Endothelial cell (in vitro differentiated cells): Measurements from ENCODE around the gene MAP3K7CL. TPM values are rescaled to one million over a fixed set of nuclear protein-coding genes. Genes with fewer than 3 reads are reported as not detected.

ENCODE experiments used
- DNase-seq: peaks from one replicate; pipeline ENCODE4 v3.0.0; 2021; ENCODE audit warnings: low spot score
- H3K27ac Mint-ChIP-seq: one replicate; pipeline ENCODE4 v1.8.0; 2021; ENCODE audit warnings: mixed read lengths, inconsistent platforms; ENCODE audit not compliant: unreplicated experiment
- H3K27me3 Mint-ChIP-seq: one replicate; pipeline ENCODE4 v1.8.0; 2021; ENCODE audit warnings: mild to moderate bottlenecking, moderate library complexity, mixed read lengths, inconsistent platforms; ENCODE audit not compliant: unreplicated experiment
- H3K36me3 Mint-ChIP-seq: one replicate; pipeline ENCODE4 v1.8.0; 2021; ENCODE audit warnings: mild to moderate bottlenecking, low read depth, mixed read lengths, inconsistent platforms; ENCODE audit not compliant: unreplicated experiment
- H3K4me1 Mint-ChIP-seq: one replicate; pipeline ENCODE4 v1.8.0; 2021; ENCODE audit warnings: mild to moderate bottlenecking, mixed read lengths, inconsistent platforms; ENCODE audit not compliant: unreplicated experiment
- H3K4me3 Mint-ChIP-seq: one replicate; pipeline ENCODE4 v1.8.0; 2021; ENCODE audit warnings: mild to moderate bottlenecking, mixed read lengths, inconsistent platforms; ENCODE audit not compliant: unreplicated experiment
- H3K9me3 Mint-ChIP-seq: one replicate; pipeline ENCODE4 v1.8.0; 2021; ENCODE audit warnings: mixed read lengths, inconsistent platforms; ENCODE audit not compliant: unreplicated experiment
- total RNA-seq: library from RNA; stranded (reverse); fragmentation: NEBNext Ultra II Directional; extraction: Animal tissue kit (Norgen Biotek cat#: 25700); gene quantifications from one replicate; pipeline ENCODE4 v1.2.1, GENCODE V29; 2021; ENCODE audit not compliant: unreplicated experiment
- TF ChIP-seq, protein P1 (sequence below): fragments of 200-600 bp; sonication (generic); IDR thresholded peaks from one replicate; pipeline ENCODE4 v1.5.0; 2021; ENCODE audit warnings: antibody characterized with exemption; ENCODE audit not compliant: unreplicated experiment

MAP3K7CL gene
- total RNA-seq, 1 donor from 2014 or later, result 1.0 TPM

DNA sequence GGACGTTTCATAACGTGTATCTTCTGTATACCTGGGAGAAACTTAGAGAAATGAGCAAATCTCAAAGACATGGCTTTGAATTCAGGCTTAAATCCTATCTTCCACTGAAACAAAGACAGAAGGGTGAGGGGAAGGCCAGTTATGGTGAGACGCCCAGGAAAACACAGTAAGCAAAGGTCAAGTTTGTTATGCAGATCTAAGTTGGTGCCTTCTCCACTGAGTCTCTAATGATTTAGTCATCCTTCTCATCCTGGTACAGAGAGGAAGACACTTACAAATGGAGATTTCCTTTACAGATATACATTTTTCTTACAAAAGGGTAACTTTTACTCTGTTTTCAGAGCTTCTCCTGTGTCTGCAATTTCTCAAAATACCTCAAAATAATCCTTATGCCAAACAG, 64.4 kb downstream of the MAP3K7CL start:
- Mint-ChIP-seq H3K36me3 (peaks cover 5% of the 10 kb centered on the region), H3K4me3 (no peak overlapping the region), H3K4me1 (peaks cover 3% of the 10 kb centered on the region), H3K27ac (no peak overlapping the region), H3K9me3 (no peaks in the 10 kb centered on the region), H3K27me3 (peaks cover 1% of the 10 kb centered on the region)
- TF ChIP-seq, protein P1, sequence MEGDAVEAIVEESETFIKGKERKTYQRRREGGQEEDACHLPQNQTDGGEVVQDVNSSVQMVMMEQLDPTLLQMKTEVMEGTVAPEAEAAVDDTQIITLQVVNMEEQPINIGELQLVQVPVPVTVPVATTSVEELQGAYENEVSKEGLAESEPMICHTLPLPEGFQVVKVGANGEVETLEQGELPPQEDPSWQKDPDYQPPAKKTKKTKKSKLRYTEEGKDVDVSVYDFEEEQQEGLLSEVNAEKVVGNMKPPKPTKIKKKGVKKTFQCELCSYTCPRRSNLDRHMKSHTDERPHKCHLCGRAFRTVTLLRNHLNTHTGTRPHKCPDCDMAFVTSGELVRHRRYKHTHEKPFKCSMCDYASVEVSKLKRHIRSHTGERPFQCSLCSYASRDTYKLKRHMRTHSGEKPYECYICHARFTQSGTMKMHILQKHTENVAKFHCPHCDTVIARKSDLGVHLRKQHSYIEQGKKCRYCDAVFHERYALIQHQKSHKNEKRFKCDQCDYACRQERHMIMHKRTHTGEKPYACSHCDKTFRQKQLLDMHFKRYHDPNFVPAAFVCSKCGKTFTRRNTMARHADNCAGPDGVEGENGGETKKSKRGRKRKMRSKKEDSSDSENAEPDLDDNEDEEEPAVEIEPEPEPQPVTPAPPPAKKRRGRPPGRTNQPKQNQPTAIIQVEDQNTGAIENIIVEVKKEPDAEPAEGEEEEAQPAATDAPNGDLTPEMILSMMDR, result no peak
- DNase-seq, result no peak

DNA sequence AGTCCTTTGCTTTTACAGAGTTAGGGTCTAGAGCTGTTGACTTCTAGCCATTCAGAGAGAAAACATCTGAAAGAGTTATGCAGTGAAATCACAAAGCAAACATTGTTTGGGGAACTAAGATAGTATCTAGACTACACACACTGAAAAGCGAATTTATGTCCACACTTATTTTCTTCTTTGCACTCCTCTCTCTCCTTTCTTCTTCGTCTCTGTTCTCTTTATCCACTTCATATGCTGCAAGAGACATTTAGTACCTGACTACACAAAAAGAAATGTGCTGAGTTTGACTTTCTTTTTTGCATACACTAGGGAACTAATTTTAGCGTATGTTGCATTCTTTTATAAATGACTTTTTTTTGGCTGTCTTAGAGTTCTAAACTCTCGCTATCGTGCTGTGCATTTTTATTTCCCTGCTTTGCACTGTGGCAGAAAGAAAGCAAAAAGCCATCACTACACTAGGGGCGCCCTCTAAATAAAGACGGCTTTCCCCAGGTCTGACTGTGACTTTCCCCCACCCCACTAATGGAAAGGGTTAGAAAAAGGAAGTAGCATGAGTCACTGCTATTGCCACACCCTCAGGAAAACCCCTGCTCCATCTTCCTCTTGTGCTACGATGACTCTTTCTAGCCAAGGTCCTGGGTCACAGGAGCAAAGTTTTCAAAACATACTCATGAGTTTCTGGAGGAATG, 65.7 kb downstream of the MAP3K7CL start:
- no peak overlapping the region for H3K4me3 Mint-ChIP-seq
- H3K4me1 Mint-ChIP-seq, result peaks cover 3% of the 10 kb centered on the region
- H3K36me3 Mint-ChIP-seq, result peaks cover 5% of the 10 kb centered on the region
- TF ChIP-seq, protein P1, result no peak
- H3K9me3 Mint-ChIP-seq, result no peaks in the 10 kb centered on the region
- H3K27ac Mint-ChIP-seq, result no peak overlapping the region
- DNase-seq, result no peak
- H3K27me3 Mint-ChIP-seq, result no peaks in the 10 kb centered on the region

DNA sequence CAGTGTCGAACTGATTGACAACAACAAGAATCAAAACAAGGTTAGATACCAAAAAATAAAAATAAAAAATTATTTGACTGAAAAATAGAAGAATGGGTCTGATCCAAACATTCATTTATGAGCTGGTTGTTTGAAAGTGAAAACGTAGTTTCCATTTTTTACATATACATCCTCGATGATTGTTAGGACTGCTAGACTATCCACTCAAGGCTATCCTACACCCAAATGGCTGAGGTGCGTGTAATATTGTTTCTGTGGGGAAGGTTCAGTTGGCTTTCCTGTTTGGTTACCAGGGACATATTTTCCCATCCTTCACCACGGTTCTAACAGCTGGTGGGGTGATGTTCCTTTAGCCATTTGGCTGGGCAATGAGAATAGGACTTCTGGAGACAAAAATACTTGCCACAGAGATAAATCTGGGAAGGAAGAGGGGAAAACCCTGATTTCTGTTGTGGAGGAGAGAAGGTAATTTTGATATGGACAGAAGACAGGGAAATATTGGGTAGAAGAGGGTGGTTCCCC, 66.3 kb downstream of the MAP3K7CL start:
- H3K4me3 Mint-ChIP-seq, result no peak overlapping the region
- no peaks in the 10 kb centered on the region for H3K9me3 Mint-ChIP-seq
- no peak overlapping the region for H3K27ac Mint-ChIP-seq

DNA sequence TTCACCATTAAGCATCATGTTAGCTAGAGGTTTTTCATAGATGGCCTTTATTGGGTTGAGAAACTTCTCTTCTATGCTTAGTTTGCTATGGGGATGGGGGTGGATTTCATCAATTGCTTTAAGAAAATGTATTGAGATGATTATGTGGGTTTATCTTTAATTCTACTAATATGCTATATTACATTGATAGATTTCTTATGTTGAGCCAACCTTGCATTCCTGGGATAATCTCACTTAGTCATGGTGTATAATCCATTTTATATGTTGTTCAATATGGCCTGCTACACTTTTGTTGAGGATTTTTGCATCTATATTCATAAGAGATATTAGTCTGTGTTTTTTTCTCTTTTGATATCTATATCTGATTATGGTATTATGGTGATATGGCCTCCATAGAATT, 70.7 kb downstream of the MAP3K7CL start:
- DNase-seq, result no peak
- H3K4me1 Mint-ChIP-seq, result no peaks in the 10 kb centered on the region
- H3K36me3 Mint-ChIP-seq, result peaks cover 5% of the 10 kb centered on the region
- TF ChIP-seq, protein P1, result no peak
- no peaks in the 10 kb centered on the region for H3K9me3 Mint-ChIP-seq
- H3K4me3 Mint-ChIP-seq, result no peak overlapping the region
- no peak overlapping the region for H3K27ac Mint-ChIP-seq
- H3K27me3 Mint-ChIP-seq, result no peaks in the 10 kb centered on the region

More for the DNA sequence above, 66.3 kb downstream of the MAP3K7CL start:
- DNase-seq, result no peak
- Mint-ChIP-seq H3K36me3 (peaks cover 5% of the 10 kb centered on the region), H3K27me3 (no peaks in the 10 kb centered on the region), H3K4me1 (peaks cover 3% of the 10 kb centered on the region)
- TF ChIP-seq, protein P1, result no peak

DNA sequence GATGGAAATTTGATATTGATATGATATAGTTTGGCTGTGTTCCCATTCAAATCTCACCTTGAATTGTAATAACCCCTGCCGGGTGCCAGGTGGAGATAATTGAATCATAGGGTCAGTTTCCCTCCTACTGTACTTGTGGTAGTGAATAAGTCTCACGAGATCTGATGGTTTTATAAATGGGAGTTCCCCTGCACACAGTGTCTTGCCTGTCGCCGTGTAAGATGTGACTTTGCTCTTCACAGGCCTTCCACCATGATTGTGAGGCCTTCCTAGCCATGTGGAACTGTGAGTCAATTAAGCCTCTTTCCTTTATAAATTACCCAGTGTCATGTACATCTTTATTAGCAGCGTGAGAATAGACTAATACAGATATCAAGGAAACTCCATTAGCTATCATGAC, 74.6 kb downstream of the MAP3K7CL start:
- Mint-ChIP-seq H3K27ac (no peak overlapping the region), H3K4me1 (no peaks in the 10 kb centered on the region), H3K9me3 (no peaks in the 10 kb centered on the region), H3K4me3 (no peak overlapping the region), H3K27me3 (no peaks in the 10 kb centered on the region), H3K36me3 (no peaks in the 10 kb centered on the region)
- no peak for DNase-seq
- TF ChIP-seq, protein P1, result no peak
